Spleen (tissue), 11 donors: ENCODE results near the gene DSCAML1. TPM values are rescaled to one million over a fixed set of nuclear protein-coding genes. Genes with fewer than 3 reads are reported as not detected.

Source experiments
- DNase-seq: peaks from one replicate; pipeline ENCODE4 v3.0.0-alpha.2; 2020
- H3K27ac ChIP-seq, 8 donors: fragments of 200-600 bp; sonication (generic) in 7 of 8; 1 replicate in 4 of 8; 2 replicates in 4 of 8; pipeline versions ENCODE4 v1.5.0 to v1.8.0; 2016 to 2021; ENCODE audit warnings: inconsistent platforms in 4 of 8, mild to moderate bottlenecking in 4 of 8, moderate library complexity in 1 of 8
- H3K27me3 ChIP-seq, 7 donors: fragments of 200-600 bp; sonication (generic) in 6 of 7; replicated peaks in 1 of 7; 1 replicate in 4 of 7; 2 replicates in 3 of 7; pipeline versions ENCODE4 v1.5.0 to v1.8.0; 2016 to 2021; ENCODE audit warnings: inconsistent platforms in 3 of 7, mild to moderate bottlenecking in 1 of 7
- H3K36me3 ChIP-seq, 6 donors: fragments of 200-600 bp; sonication (generic) in 5 of 6; 1 replicate in 4 of 6; 2 replicates in 2 of 6; pipeline versions ENCODE4 v1.5.0 to v1.8.0; 2016 to 2021; ENCODE audit warnings: inconsistent platforms in 2 of 6
- H3K4me1 ChIP-seq, 6 donors: fragments of 200-600 bp; sonication (generic) in 5 of 6; 1 replicate in 3 of 6; 2 replicates in 3 of 6; pipeline versions ENCODE4 v1.5.0 to v1.8.0; 2016 to 2021; ENCODE audit warnings: inconsistent platforms in 3 of 6
- H3K4me3 ChIP-seq, 8 donors: fragments of 200-600 bp; sonication (generic) in 7 of 8; 1 replicate in 4 of 8; 2 replicates in 4 of 8; pipeline versions ENCODE4 v1.5.0 to v1.8.0; 2016 to 2021; ENCODE audit warnings: inconsistent platforms in 4 of 8, mild to moderate bottlenecking in 4 of 8, moderate library complexity in 2 of 8
- H3K9me3 ChIP-seq, 8 donors: fragments of 200-600 bp; sonication (generic) in 7 of 8; 1 replicate in 4 of 8; 2 replicates in 4 of 8; pipeline versions ENCODE4 v1.5.0 to v1.8.0; 2016 to 2021; ENCODE audit warnings: inconsistent platforms in 4 of 8
- CTCF ChIP-seq, 11 experiments: fragments of 200-600 bp in 7 of 11; fragments of 450-650 bp in 4 of 11; sonication (generic) in 4 of 11; IDR thresholded peaks in 8 of 11; conservative IDR thresholded peaks in 3 of 11; 1 replicate in 7 of 11; 2 replicates in 4 of 11; pipeline versions ENCODE4 v1.4.0 to v1.8.0; 2016 to 2021; ENCODE audit warnings: antibody characterized with exemption in 11 of 11, inconsistent platforms in 4 of 11, mild to moderate bottlenecking in 1 of 11
- POLR2A ChIP-seq, 3 donors: fragments of 450-650 bp; IDR thresholded peaks; one replicate each; pipeline ENCODE4 v1.5.1; 2017; ENCODE audit warnings: antibody characterized with exemption in 3 of 3, mild to moderate bottlenecking in 1 of 3
- POLR2AphosphoS5 ChIP-seq, 3 donors: sonication (generic); formaldehyde crosslinking; IDR thresholded peaks; one replicate each; pipeline ENCODE4 v1.5.1; 2017; ENCODE audit warnings: antibody characterized with exemption in 3 of 3
- WGBS, 5 donors: extraction: QIAGEN DNeasy Blood & Tissue Kit in 3 of 5; methylation state at CpG; one replicate each; pipeline versions ENCODE4 v1.1.5 to v1.1.7; 2013 to 2018; 5-methylcytosine and 5-hydroxymethylcytosine counted together
- intact Hi-C: fragments of 100-400 bp; cut with DNase I; formaldehyde crosslinking; loops from one replicate; pipeline ENCODE4 v1.15.0; 2023; ENCODE audit warnings: low total_unique reads
- polyA plus RNA-seq, 3 donors: library from polyadenylated mRNA; stranded (reverse); fragments of 200-250 nt; gene quantifications; one replicate each; pipeline ENCODE4 v1.2.1, GENCODE V29; 2013
- total RNA-seq, 7 donors: library from RNA; depleted of rRNA in 3 of 7; stranded (reverse); fragments of >200 nt in 3 of 7; fragmentation: NEBNext Ultra II Directional in 4 of 7; extraction: Animal tissue kit (Norgen Biotek cat#: 25700) in 4 of 7; gene quantifications; one replicate each; pipeline versions ENCODE4 v1.1.0 to v1.2.1, GENCODE V29; 2016 to 2021
- donor health status: healthy with polysubstance abuse.
- donor health status: DM: no; HTN: no; CAD: no; lungs with moderate emphysema.
- donor health status: DM: no; HTN: no; CAD: no.
- donor health status: Bipolar disorder and iron deficiency.
- donor health status: healthy.
- donor health status: DM: no; HTN: no; CAD: no.
- donor health status: DM: yes; HTN: yes; CAD: no.

Gene DSCAML1
- total and polyA plus RNA-seq, 10 donors: 0.07 to 10.7 (median 2.3) TPM

- 91 to 96% (median 95%) methylated on average over 14 of the region's 14 CpGs for WGBS, 5 donors
- H3K4me1 ChIP-seq: peaks cover 0 to 11% (median 0%) of the 10 kb centered on the region in 6 donors
- DNase-seq: no peak
- intact Hi-C loops: no loop called here
- H3K9me3 ChIP-seq: no peaks in the 10 kb centered on the region
- TF ChIP-seq POLR2A (IDR thresholded peaks at IDR 0.05) (no peak), POLR2AphosphoS5 (IDR thresholded peaks at IDR 0.05) (no peak), CTCF (IDR thresholded peaks at IDR 0.05 in 8 of 11, conservative IDR thresholded peaks at IDR 0.05 in 3 of 11) (no peak)
- H3K36me3 ChIP-seq: no peaks in the 10 kb centered on the region
- H3K27me3 ChIP-seq: peaks cover 0 to 6% (median 0%) of the 10 kb centered on the region in 7 donors
- no peak overlapping the region for H3K27ac ChIP-seq
- no peak overlapping the region for H3K4me3 ChIP-seq
Observed at GRCh38 chr11:117662671-117663269, 134.2 kb downstream of the DSCAML1 start.

- WGBS, 5 donors: 91 to 95% (median 93%) methylated on average over 8 of the region's 8 CpGs
- H3K36me3 ChIP-seq: no peaks in the 10 kb centered on the region
- no peak overlapping the region for H3K4me3 ChIP-seq
- intact Hi-C loops: no loop called here
- H3K9me3 ChIP-seq: no peaks in the 10 kb centered on the region
- H3K27ac ChIP-seq: no peak overlapping the region
- DNase-seq: no peak
- peaks cover 0 to 6% (median 0%) of the 10 kb centered on the region in 7 donors for H3K27me3 ChIP-seq
- TF ChIP-seq POLR2AphosphoS5 (IDR thresholded peaks at IDR 0.05): no peak
- peaks cover 0 to 11% (median 0%) of the 10 kb centered on the region in 6 donors for H3K4me1 ChIP-seq
Observed at GRCh38 chr11:117662255-117662654, 134.8 kb downstream of the DSCAML1 start.

GRCh38 chr11:117658809-117659208, 138.2 kb downstream of the DSCAML1 start:
- Histone ChIP-seq H3K4me3 (no peak overlapping the region), H3K27ac (no peak overlapping the region), H3K4me1 (no peaks in the 10 kb centered on the region), H3K36me3 (no peaks in the 10 kb centered on the region), H3K27me3 (peaks cover 0 to 1% (median 0%) of the 10 kb centered on the region in 7 donors), H3K9me3 (no peaks in the 10 kb centered on the region)
- no peak for DNase-seq
- intact Hi-C loops: no loop called here
- 80 to 92% (median 81%) methylated on average over 3 of the region's 3 CpGs for WGBS, 5 donors
- no peak for TF ChIP-seq CTCF (IDR thresholded peaks at IDR 0.05 in 8 of 11, conservative IDR thresholded peaks at IDR 0.05 in 3 of 11)
- no peak for TF ChIP-seq POLR2AphosphoS5 (IDR thresholded peaks at IDR 0.05)
- no peak for TF ChIP-seq POLR2A (IDR thresholded peaks at IDR 0.05)

GRCh38 chr11:117657794-117658193, 139.2 kb downstream of the DSCAML1 start:
- Histone ChIP-seq H3K4me3 (no peak overlapping the region), H3K36me3 (no peaks in the 10 kb centered on the region), H3K27ac (no peak overlapping the region), H3K27me3 (no peaks in the 10 kb centered on the region), H3K9me3 (no peaks in the 10 kb centered on the region), H3K4me1 (no peaks in the 10 kb centered on the region)
- no peak for TF ChIP-seq POLR2A (IDR thresholded peaks at IDR 0.05)
- no peak for TF ChIP-seq CTCF (IDR thresholded peaks at IDR 0.05 in 8 of 11, conservative IDR thresholded peaks at IDR 0.05 in 3 of 11)
- no peak for TF ChIP-seq POLR2AphosphoS5 (IDR thresholded peaks at IDR 0.05)
- no peak for DNase-seq
- intact Hi-C loops: no loop called here
- WGBS, 5 donors: 82 to 84% (median 84%) methylated on average over 4 to 7 of the region's 7 CpGs
